Memory B cell (primary cell): ENCODE measurements around the gene F12.

Experiments
- ATAC-seq: fragments of 150-1000 bp; cut with Tn5 transposase; 2 replicates; pipeline ENCODE4 v1.10.0; 2021; ENCODE audit warnings: low read depth, mild to moderate bottlenecking, moderate library complexity
- DNase-seq, 2 donors: peaks; one replicate each; pipeline ENCODE4 v3.0.0; 2022; ENCODE audit warnings: low spot score in 2 of 2
- H3K27ac Mint-ChIP-seq: one replicate; pipeline ENCODE4 v1.8.0; 2022; ENCODE audit warnings: mild to moderate bottlenecking, moderate library complexity, mixed read lengths
- H3K27me3 Mint-ChIP-seq: one replicate; pipeline ENCODE4 v1.8.0; 2022; ENCODE audit warnings: mixed read lengths
- H3K36me3 Mint-ChIP-seq: one replicate; pipeline ENCODE4 v1.8.0; 2022; ENCODE audit warnings: mild to moderate bottlenecking, mixed read lengths
- H3K4me1 Mint-ChIP-seq: one replicate; pipeline ENCODE4 v1.8.0; 2022; ENCODE audit warnings: mixed read lengths
- H3K4me3 Mint-ChIP-seq: one replicate; pipeline ENCODE4 v1.8.0; 2022; ENCODE audit warnings: mild to moderate bottlenecking, moderate library complexity, mixed read lengths
- H3K9me3 Mint-ChIP-seq: one replicate; pipeline ENCODE4 v1.8.0; 2022; ENCODE audit warnings: mixed read lengths

The F12 gene

DNA sequence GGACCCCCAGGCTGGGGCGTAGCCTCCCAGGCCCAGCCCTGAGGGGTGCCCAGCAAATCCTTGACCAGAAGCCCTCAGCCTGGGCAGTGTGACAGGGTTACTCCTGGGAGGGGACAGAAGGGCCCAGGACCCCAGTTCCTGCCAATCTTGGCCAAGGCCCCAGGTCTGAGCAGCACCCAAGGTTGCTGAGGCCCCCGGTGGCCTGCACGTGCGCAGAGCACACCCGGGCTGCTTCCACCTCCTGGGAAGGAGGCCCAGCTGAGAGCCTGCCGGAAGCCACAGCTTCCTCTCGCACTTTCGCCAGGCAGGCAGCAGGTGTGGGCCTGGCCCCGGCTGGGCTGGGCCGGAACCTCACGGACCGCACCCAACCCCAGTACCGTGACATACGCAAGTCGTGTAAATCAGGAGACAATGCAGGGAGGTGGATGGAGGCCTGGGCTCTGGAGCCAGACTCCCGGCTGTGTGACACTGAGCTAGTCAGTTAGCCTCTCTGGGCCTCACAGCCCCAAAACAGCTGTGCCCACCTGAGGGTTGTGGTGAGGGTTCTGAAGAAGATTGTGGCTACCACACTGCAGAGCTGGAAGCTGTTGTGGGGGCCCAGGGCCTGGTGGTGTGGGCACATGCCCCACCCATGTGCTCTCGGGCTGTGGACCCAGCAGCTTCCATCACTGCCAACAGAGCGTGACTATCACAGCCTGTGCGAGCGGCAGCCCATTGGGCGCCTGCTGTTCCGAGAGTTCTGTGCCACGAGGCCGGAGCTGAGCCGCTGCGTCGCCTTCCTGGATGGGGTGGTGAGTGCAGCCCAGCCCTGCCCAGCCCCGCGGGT is 22.2 kb upstream of the F12 start:
- ATAC-seq (peak; percentile 71), DNase-seq (peak; percentile 78 to 87)
- no peaks in the 10 kb centered on the region for H3K27me3 Mint-ChIP-seq
- peaks cover 12% of the 10 kb centered on the region for H3K36me3 Mint-ChIP-seq
- peak overlapping the region; percentile 94 for H3K4me3 Mint-ChIP-seq
- peak overlapping the region; percentile 91 for H3K27ac Mint-ChIP-seq
- H3K9me3 Mint-ChIP-seq: no peaks in the 10 kb centered on the region
- H3K4me1 Mint-ChIP-seq: peaks cover 31% of the 10 kb centered on the region

DNA sequence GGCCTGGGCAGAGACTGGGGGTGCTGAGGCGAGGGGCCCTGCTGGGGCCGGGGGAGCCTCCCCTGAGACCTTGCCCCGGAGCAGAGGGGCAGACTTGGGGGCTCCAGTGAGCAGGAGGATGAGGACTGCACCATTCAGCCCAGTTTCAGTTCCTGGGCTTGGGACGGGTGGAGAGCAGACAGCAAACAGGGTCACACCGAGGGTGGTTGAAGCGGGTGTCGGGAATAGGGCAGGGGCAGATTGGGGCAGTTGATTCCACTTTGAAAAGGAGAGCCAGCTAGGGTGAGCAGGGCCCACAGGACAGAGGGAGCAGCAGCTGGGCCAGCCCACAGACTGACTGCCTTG is 21.6 kb upstream of the F12 start:
- peak overlapping the region; percentile 94 for H3K4me3 Mint-ChIP-seq
- H3K27ac Mint-ChIP-seq: peak overlapping the region; percentile 91
- no peak for DNase-seq
- no peak for ATAC-seq
- H3K36me3 Mint-ChIP-seq: peaks cover 11% of the 10 kb centered on the region
- peaks cover 31% of the 10 kb centered on the region for H3K4me1 Mint-ChIP-seq
- H3K9me3 Mint-ChIP-seq: no peaks in the 10 kb centered on the region
- H3K27me3 Mint-ChIP-seq: no peaks in the 10 kb centered on the region

DNA sequence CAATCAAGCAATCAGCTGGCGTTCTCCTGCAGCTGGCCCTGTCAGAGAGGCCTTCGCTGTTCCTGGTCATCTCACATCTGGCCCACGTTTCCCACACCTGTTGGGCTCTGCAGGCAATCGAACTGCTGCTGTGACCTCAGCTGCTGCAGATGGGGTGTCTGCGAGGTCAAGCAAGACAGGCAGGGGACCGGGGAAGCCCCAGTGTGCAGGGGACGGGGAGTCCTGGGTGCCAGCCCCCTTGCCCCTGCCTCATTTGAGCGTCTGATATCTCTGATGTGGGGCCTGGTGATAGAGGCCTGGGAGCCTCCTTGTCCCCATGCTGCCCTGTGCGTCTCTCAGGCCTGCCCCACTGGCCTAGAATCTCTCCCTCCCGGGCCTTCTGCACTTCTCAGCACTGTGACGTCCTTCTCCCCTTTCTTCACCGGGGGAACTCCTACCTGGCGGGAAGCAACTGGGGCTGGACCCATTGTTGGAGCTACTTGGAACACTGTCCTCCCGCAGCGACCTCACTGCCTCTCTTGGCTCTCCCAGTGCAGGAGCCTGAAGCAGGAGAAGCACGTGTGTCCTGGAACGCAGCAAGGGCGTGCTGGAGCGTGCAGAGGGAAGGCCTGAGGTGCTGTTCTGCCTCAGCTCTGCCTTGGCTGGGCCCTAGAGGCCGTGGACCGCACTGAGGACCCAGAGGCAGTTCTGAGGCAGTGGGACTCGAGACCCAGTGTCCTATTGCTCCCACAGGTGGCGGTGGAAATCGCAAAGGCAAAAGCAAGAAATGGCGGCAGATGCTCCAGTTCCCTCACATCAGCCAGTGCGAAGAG is 21.0 kb upstream of the F12 start:
- ATAC-seq (no peak), DNase-seq (no peak)
- Mint-ChIP-seq H3K9me3 (no peaks in the 10 kb centered on the region), H3K4me1 (peaks cover 35% of the 10 kb centered on the region), H3K27me3 (no peaks in the 10 kb centered on the region), H3K4me3 (peak overlapping the region; percentile 94), H3K27ac (peak overlapping the region; percentile 91), H3K36me3 (peaks cover 10% of the 10 kb centered on the region)

GRCh38 chr5:177429248-177430040 is 20.1 kb upstream of the F12 start:
- Mint-ChIP-seq H3K36me3 (peaks cover 10% of the 10 kb centered on the region), H3K27me3 (no peaks in the 10 kb centered on the region), H3K9me3 (no peaks in the 10 kb centered on the region), H3K4me1 (peaks cover 38% of the 10 kb centered on the region), H3K4me3 (peak overlapping the region; percentile 94), H3K27ac (peak overlapping the region; percentile 91)
- ATAC-seq (peak; percentile 7), DNase-seq (peak in 1 of 2 donors; percentile 65)

DNA sequence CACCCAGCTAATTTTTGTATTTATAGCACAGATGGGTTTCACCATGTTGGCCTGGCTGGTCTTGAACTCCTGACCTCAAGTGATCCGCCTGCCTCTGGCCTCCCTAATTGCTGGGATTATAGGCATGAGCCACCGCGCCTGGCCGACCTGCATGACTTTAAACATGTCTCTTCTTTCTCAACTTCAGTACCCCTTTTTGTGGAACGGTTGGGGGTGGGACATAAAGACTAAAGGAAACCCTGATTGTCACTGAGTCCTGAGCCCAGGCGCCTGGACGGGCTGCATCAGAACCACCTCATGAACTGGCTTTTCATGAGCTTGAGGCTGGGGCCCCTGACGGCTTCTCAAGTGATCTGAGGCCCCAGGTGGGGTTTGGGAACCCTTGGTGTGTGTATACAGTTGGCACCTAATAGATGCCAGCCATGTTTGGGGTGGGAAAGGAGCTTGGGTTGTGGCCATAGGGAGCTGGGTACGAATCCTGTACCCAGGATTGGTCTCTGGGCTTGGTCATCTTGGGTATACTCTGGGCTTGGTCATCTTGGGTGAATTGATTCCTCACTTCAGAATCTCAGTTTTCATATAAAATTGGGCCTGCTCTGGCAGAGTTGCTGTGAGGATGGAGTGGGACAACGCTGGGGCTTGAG is 19.3 kb upstream of the F12 start:
- Mint-ChIP-seq H3K4me1 (peaks cover 38% of the 10 kb centered on the region), H3K27ac (peak overlapping the region; percentile 91), H3K27me3 (no peaks in the 10 kb centered on the region), H3K4me3 (peak overlapping the region; percentile 94), H3K9me3 (no peaks in the 10 kb centered on the region), H3K36me3 (peaks cover 10% of the 10 kb centered on the region)
- no peak for DNase-seq
- ATAC-seq: no peak

DNA sequence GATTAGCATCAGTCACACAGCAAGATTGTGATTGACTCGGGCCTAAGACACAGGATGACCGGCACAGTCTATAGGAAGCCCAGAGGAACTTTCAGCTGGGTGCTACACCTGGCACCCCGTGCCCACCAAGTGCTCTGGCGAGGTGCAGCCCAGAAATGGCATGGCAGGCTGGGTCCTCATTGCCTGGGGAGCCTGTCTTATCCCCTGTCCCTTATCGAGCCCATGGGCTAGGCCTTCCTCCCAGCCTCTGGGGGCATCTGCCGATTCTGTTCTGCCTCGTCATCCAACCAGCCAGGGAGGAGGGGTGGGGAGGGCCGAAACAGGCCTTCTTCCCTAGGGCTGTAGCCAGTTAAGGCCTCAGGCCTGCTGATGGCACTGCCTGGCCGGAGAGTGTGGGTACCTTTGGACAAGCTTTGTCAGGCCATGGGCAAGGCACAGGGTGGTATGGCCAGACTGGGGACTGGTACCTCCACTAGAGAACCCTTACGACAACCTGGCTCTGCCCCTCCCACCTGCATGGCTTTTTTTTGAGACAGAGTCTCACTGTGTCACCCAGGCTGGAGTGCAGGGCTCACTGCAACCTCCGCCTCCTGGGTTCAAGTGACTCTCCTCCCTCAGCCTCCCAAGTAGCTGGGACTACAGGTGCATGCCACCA is 18.7 kb upstream of the F12 start:
- ATAC-seq: no peak
- Mint-ChIP-seq H3K4me3 (peak overlapping the region; percentile 94), H3K9me3 (no peaks in the 10 kb centered on the region), H3K27me3 (no peaks in the 10 kb centered on the region), H3K4me1 (peaks cover 38% of the 10 kb centered on the region), H3K27ac (peak overlapping the region; percentile 91), H3K36me3 (peaks cover 10% of the 10 kb centered on the region)
- DNase-seq: no peak

DNA sequence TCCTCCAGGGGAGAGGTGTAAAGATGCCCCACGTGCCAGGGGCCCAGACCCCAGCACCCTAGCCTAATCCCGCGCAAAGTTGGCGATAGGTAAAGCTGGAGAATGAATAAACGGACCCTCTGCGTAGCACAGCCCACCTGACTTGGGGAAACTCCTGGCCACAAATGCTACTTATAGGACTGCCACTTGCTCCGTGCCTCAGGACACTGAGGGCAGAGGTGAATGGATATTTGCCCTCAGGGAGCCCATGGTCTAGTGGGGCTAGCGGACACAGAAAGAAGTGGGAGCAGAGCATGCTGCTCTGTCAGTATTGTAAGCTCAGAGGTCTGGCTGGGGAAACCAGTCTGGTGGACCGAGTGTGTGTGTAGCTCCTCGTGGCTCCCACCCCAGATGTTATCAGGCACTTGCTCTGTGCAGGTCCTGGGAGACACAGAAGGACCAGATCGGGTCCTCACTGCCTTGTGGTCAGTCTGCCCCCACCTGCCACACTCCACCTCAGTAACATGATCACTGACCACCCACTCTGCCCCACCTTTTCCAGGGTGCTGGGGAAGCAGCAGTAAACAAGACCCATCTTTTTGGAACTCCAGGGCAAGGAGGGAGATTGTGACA is 18.0 kb upstream of the F12 start:
- ATAC-seq (no peak), DNase-seq (no peak)
- no peaks in the 10 kb centered on the region for H3K27me3 Mint-ChIP-seq
- peak overlapping the region; percentile 83 for H3K27ac Mint-ChIP-seq
- H3K4me3 Mint-ChIP-seq: peak overlapping the region; percentile 94
- H3K4me1 Mint-ChIP-seq: peaks cover 38% of the 10 kb centered on the region
- peaks cover 10% of the 10 kb centered on the region for H3K36me3 Mint-ChIP-seq
- no peaks in the 10 kb centered on the region for H3K9me3 Mint-ChIP-seq

- peaks cover 36% of the 10 kb centered on the region for H3K4me1 Mint-ChIP-seq
- peaks cover 9% of the 10 kb centered on the region for H3K36me3 Mint-ChIP-seq
- no peaks in the 10 kb centered on the region for H3K27me3 Mint-ChIP-seq
- peak within 1 kb of the TSS; percentile 94 for H3K4me3 Mint-ChIP-seq
- no peaks in the 10 kb centered on the region for H3K9me3 Mint-ChIP-seq
- H3K27ac Mint-ChIP-seq: peak within 1 kb of the TSS; percentile 83
- DNase-seq: peak; percentile 61 to 69
- peak; percentile 7 for ATAC-seq
Measured at GRCh38 chr5:177426566-177427210, 17.3 kb upstream of the F12 start, which contains the start of gene GRK6. Gene GRK6 (plus strand): TSS chr5:177426676. CDS start chr5:177426846, 170 bp downstream.

DNA sequence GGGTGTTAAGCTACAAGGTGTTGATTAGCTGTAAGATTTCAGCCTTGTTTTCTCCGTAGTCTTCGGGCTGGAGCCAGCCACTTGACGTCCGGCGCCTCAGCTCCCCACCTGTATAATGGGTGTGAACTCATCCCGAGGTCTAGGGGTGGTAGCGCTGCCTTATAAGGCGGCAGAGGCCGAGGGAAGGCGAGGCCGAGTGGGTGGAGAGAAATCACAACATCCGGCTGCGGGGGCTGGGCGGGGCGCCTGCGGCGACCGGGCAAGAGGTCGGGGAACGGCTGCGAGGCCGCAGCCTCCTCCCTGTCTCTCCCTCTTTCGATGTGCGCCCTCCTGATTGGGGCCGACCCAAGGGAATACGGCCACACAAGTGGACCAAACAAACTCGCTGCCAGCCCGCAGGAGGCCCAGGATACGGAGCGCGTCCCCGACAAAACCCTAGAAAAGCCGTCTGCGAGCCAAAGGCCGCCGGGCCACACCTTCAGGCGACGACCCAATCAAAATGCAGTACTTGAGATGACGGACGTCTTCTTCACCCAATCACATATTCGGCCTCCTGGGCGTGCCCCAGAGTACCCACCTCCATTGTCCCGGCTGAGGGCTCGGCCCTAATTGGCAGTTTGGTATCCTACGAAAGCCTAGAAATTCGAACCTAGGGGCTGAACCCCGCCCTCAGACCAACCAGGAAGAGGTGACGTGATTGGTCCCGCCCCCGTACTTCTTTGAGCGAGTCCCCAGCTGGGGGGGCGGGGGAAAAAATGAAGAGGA is 16.6 kb upstream of the F12 start:
- DNase-seq (peak; percentile 93 to 99), ATAC-seq (peak; percentile 80)
- Mint-ChIP-seq H3K4me3 (peak overlapping the region; percentile 86), H3K36me3 (peaks cover 9% of the 10 kb centered on the region), H3K4me1 (peaks cover 32% of the 10 kb centered on the region), H3K9me3 (no peaks in the 10 kb centered on the region), H3K27ac (peak overlapping the region; percentile 83), H3K27me3 (no peaks in the 10 kb centered on the region)

DNA sequence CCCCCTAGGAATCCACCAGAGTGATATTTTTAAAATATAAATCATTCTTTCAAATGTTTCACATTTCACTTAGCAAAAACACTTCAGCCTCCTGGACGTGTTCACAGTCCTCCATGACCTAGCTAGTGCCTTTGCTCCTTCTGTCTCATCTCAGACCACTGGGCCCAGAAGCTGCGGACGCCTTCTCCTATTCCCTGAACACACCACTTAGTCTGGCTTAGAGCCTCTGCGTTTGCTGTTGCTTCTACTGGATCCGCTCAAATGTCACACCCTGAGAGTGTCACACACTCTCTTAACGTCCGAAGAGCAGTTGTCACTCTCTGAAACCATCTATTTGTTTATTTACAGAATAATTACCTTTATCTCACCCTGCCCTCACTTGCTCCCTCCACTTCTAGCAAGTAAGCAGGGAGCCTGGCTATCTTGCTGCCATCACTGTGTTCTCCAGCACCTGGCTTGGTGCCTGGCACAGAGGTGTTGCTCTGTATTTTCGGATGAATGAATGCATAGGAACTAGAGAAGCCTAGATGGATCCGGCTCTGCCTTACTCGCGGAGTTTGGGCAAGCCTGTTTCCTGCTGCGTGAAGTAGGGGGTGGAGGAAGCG is 15.9 kb upstream of the F12 start:
- H3K4me3 Mint-ChIP-seq: peak overlapping the region; percentile 86
- H3K27me3 Mint-ChIP-seq: no peaks in the 10 kb centered on the region
- peaks cover 5% of the 10 kb centered on the region for H3K36me3 Mint-ChIP-seq
- DNase-seq (no peak), ATAC-seq (no peak)
- peaks cover 25% of the 10 kb centered on the region for H3K4me1 Mint-ChIP-seq
- peak overlapping the region; percentile 83 for H3K27ac Mint-ChIP-seq
- no peaks in the 10 kb centered on the region for H3K9me3 Mint-ChIP-seq

DNA sequence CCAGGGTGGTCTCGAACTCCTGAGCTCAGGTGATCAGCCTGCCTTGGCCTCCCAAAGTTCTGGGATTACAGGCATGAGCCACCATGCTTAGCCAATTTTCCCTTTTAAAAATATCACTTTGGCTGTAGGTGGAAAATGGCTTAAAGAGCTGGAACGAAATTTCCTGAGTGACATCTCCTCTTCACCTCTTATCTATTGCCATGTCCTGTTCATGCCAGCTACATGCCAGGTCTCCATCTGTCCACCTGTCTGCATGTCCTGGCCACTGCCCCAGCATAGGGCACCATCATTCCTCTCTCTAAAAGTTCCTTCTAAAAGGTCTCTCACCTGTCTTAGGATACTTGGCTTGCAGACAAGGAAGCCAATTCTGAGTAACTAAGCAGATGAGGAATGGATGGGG is 14.3 kb upstream of the F12 start:
- DNase-seq (no peak), ATAC-seq (no peak)
- H3K4me1 Mint-ChIP-seq: peaks cover 12% of the 10 kb centered on the region
- H3K27me3 Mint-ChIP-seq: no peaks in the 10 kb centered on the region
- no peak overlapping the region for H3K4me3 Mint-ChIP-seq
- no peak overlapping the region for H3K27ac Mint-ChIP-seq
- no peaks in the 10 kb centered on the region for H3K9me3 Mint-ChIP-seq
- peaks cover 2% of the 10 kb centered on the region for H3K36me3 Mint-ChIP-seq
